GM23338 (cell line): ENCODE results near the gene NDUFB4. TPM values are rescaled to one million over a fixed set of nuclear protein-coding genes. Genes with fewer than 3 reads are reported as not detected.

Source experiments
- ATAC-seq: fragments of 200-7000 bp; cut with Tn5 transposase; 3 replicates; pipeline ENCODE4 v1.9.1; 2020
- DNase-seq: peaks from one replicate; pipeline ENCODE4 v3.0.0-alpha.2; 2015; ENCODE audit warnings: low spot score
- H2AFZ ChIP-seq: fragments of 200-600 bp; sonication (generic); 2 replicates; pipeline ENCODE4 v1.8.0; 2016; ENCODE audit warnings: antibody characterized with exemption, mild to moderate bottlenecking, moderate library complexity
- H3F3A ChIP-seq: fragments of 200-600 bp; sonication (generic); replicated peaks from 2 replicates; pipeline ENCODE4 v1.8.0; 2017; ENCODE audit warnings: antibody characterized with exemption, mixed run types, low read depth
- H3K27ac ChIP-seq: fragments of 200-600 bp; sonication (generic); 2 replicates; pipeline ENCODE4 v1.6.1; 2016; ENCODE audit warnings: low read depth
- H3K27me3 ChIP-seq: fragments of 200-600 bp; sonication (generic); 2 replicates; pipeline ENCODE4 v1.8.0; 2016; ENCODE audit warnings: mild to moderate bottlenecking, mixed run types, moderate library complexity; ENCODE audit not compliant: insufficient read depth
- H3K36me3 ChIP-seq: fragments of 200-600 bp; sonication (generic); 2 replicates; pipeline ENCODE4 v1.8.0; 2016; ENCODE audit warnings: mild to moderate bottlenecking; ENCODE audit not compliant: insufficient read depth
- H3K4me1 ChIP-seq: fragments of 200-600 bp; sonication (generic); 2 replicates; pipeline ENCODE4 v1.8.0; 2016; ENCODE audit warnings: mild to moderate bottlenecking, moderate library complexity; ENCODE audit not compliant: insufficient read depth
- H3K4me2 ChIP-seq: fragments of 200-600 bp; sonication (generic); 2 replicates; pipeline ENCODE4 v1.7.1; 2017; ENCODE audit warnings: mixed run types
- H3K4me3 ChIP-seq: fragments of 200-600 bp; sonication (generic); 2 replicates; pipeline ENCODE4 v1.6.1; 2016; ENCODE audit warnings: mixed run types
- H3K79me2 ChIP-seq: fragments of 200-600 bp; sonication (generic); replicated peaks from 2 replicates; pipeline ENCODE4 v1.8.0; 2017; ENCODE audit warnings: mild to moderate bottlenecking; ENCODE audit not compliant: insufficient read depth
- H3K9me2 ChIP-seq: fragments of 200-600 bp; sonication (generic); 2 replicates; pipeline ENCODE4 v1.8.0; 2017; ENCODE audit not compliant: insufficient read depth
- H4K20me1 ChIP-seq: fragments of 200-600 bp; sonication (generic); replicated peaks from 2 replicates; pipeline ENCODE4 v1.8.0; 2017; ENCODE audit warnings: mild to moderate bottlenecking; ENCODE audit not compliant: insufficient read depth
- H3K27ac Mint-ChIP-seq: 2 replicates; pipeline ENCODE4 v1.8.0; 2020; ENCODE audit warnings: inconsistent platforms, mild to moderate bottlenecking, moderate library complexity, mixed read lengths
- H3K27me3 Mint-ChIP-seq: 3 replicates; pipeline ENCODE4 v1.8.0; 2022; ENCODE audit warnings: low read depth, mild to moderate bottlenecking, moderate library complexity, mixed read lengths, inconsistent platforms; ENCODE audit not compliant: insufficient read depth, poor library complexity
- H3K36me3 Mint-ChIP-seq: 3 replicates; pipeline ENCODE4 v1.8.0; 2021; ENCODE audit warnings: low read depth, mild to moderate bottlenecking, inconsistent platforms, moderate library complexity, mixed read lengths
- H3K4me1 Mint-ChIP-seq: 3 replicates; pipeline ENCODE4 v1.8.0; 2020; ENCODE audit warnings: mild to moderate bottlenecking, inconsistent platforms, mixed read lengths
- H3K4me3 Mint-ChIP-seq: 3 replicates; pipeline ENCODE4 v1.8.0; 2021; ENCODE audit warnings: moderate library complexity, mild to moderate bottlenecking, inconsistent platforms, mixed read lengths
- H3K9me3 Mint-ChIP-seq: 3 replicates; pipeline ENCODE4 v1.8.0; 2020; ENCODE audit warnings: moderate library complexity, mild to moderate bottlenecking, inconsistent platforms, mixed read lengths
- CREB1 ChIP-seq: fragments of 250-450 bp; sonication (Bioruptor Pico); IDR thresholded peaks from 2 replicates; pipeline ENCODE4 v1.5.0; 2020; ENCODE audit warnings: low read depth, mild to moderate bottlenecking, moderate library complexity
- ETS1 ChIP-seq: IDR thresholded peaks from 2 replicates; pipeline ENCODE4 v1.6.1; 2016; ENCODE audit warnings: antibody characterized with exemption
- EZH2phosphoT487 ChIP-seq: fragments of 200-600 bp; sonication (generic); IDR thresholded peaks from one replicate; pipeline ENCODE4 v1.8.1; 2018; ENCODE audit warnings: antibody characterized with exemption; ENCODE audit not compliant: unreplicated experiment
- JUNB ChIP-seq: IDR thresholded peaks from one replicate; pipeline ENCODE4 v1.6.1; 2016; ENCODE audit warnings: antibody characterized with exemption; ENCODE audit not compliant: unreplicated experiment
- ZNF114 ChIP-seq: fragments of 250-450 bp; sonication (Bioruptor Pico); IDR thresholded peaks from 2 replicates; pipeline ENCODE4 v1.5.0; 2020; ENCODE audit warnings: mild to moderate bottlenecking, moderate library complexity
- ZNF462 ChIP-seq: fragments of 250-450 bp; sonication (Bioruptor Pico); IDR thresholded peaks from 2 replicates; pipeline ENCODE4 v1.5.0; 2020; ENCODE audit warnings: mild to moderate bottlenecking, moderate library complexity
- polyA plus RNA-seq: library from polyadenylated mRNA; unstranded; fragments of >200 nt; fragmentation: Nextera tagmentation; extraction: Ambion mirVana; gene quantifications from 2 replicates; pipeline ENCODE4 v1.2.1, GENCODE V29; 2016
- total RNA-seq: library from RNA; depleted of rRNA; stranded (reverse); fragments of >200 nt; shearing (Covaris generic); gene quantifications from 2 replicates; pipeline ENCODE4 v1.2.3, GENCODE V29; 2014
- TF ChIP-seq, protein P1 (sequence below), 2 experiments: fragments of 200-600 bp in 1 of 2; sonication (generic) in 1 of 2; conservative IDR thresholded peaks; 2 replicates each; pipeline versions ENCODE4 v1.5.1 to v1.6.1; 2016 to 2017; ENCODE audit warnings: antibody characterized with exemption in 2 of 2, low read depth in 2 of 2, mild to moderate bottlenecking in 2 of 2, moderate library complexity in 1 of 2

Gene NDUFB4
- total and polyA plus RNA-seq, 2 experiments from 2014 or later: 199 to 716 TPM

- no peak for DNase-seq
- no peaks in the 10 kb centered on the region for H3K36me3 ChIP-seq
- no peak overlapping the region; the same call in 1 of the 2 replicates for H2AFZ ChIP-seq
- no peaks in the 10 kb centered on the region for H3F3A ChIP-seq
- no peaks in the 10 kb centered on the region for H3K4me1 ChIP-seq
- peaks cover 3% of the 10 kb centered on the region for H3K27me3 Mint-ChIP-seq
- no peaks in the 10 kb centered on the region for H3K79me2 ChIP-seq
- peaks cover 15% of the 10 kb centered on the region for H3K4me1 Mint-ChIP-seq
- H3K27me3 ChIP-seq: no peaks in the 10 kb centered on the region
- no peak overlapping the region for H3K4me3 Mint-ChIP-seq
- H4K20me1 ChIP-seq: no peaks in the 10 kb centered on the region
- no peak for TF ChIP-seq JUNB
- no peak for TF ChIP-seq CREB1 (CRISPR knock-in tag)
- TF ChIP-seq ZNF114 (CRISPR knock-in tag): no peak
- no peak for TF ChIP-seq ZNF462
- no peak for TF ChIP-seq EZH2phosphoT487
- TF ChIP-seq ETS1: no peak
- TF ChIP-seq, protein P1, sequence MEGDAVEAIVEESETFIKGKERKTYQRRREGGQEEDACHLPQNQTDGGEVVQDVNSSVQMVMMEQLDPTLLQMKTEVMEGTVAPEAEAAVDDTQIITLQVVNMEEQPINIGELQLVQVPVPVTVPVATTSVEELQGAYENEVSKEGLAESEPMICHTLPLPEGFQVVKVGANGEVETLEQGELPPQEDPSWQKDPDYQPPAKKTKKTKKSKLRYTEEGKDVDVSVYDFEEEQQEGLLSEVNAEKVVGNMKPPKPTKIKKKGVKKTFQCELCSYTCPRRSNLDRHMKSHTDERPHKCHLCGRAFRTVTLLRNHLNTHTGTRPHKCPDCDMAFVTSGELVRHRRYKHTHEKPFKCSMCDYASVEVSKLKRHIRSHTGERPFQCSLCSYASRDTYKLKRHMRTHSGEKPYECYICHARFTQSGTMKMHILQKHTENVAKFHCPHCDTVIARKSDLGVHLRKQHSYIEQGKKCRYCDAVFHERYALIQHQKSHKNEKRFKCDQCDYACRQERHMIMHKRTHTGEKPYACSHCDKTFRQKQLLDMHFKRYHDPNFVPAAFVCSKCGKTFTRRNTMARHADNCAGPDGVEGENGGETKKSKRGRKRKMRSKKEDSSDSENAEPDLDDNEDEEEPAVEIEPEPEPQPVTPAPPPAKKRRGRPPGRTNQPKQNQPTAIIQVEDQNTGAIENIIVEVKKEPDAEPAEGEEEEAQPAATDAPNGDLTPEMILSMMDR (conservative IDR thresholded peaks at IDR 0.05; ENCODE audit: low read depth in 2 of 2): no peak
- no peak overlapping the region for H3K4me2 ChIP-seq
- H3K36me3 Mint-ChIP-seq: peaks cover 7% of the 10 kb centered on the region; the same call in 2 of the 3 replicates
- no peak overlapping the region for H3K4me3 ChIP-seq
- H3K9me3 Mint-ChIP-seq: peaks cover 8% of the 10 kb centered on the region; the same call in 1 of the 3 replicates
- H3K27ac ChIP-seq: no peak overlapping the region
- no peak overlapping the region for H3K27ac Mint-ChIP-seq
- peaks cover 26% of the 10 kb centered on the region for H3K9me2 ChIP-seq
- no peak for ATAC-seq
Measured at GRCh38 chr3:120642368-120642948, 46.3 kb downstream of the NDUFB4 start.
